HepG2 (cell line): ENCODE measurements around the gene MPPE1. TPM values are rescaled to one million over a fixed set of nuclear protein-coding genes. Genes with fewer than 3 reads are reported as not detected.

Source experiments
- ATF6 ChIP-seq: sonication (generic); formaldehyde crosslinking; conservative IDR thresholded peaks from 2 replicates; pipeline ENCODE4 v1.4.0; 2020; ENCODE audit warnings: missing genetic modification reagents
- BCL6 ChIP-seq: IDR thresholded peaks from 2 replicates; pipeline ENCODE4 v1.6.1; 2016; ENCODE audit warnings: missing genetic modification reagents, missing compliant biosample characterization
- EP300 ChIP-seq, 3 experiments: sonication (generic) in 1 of 3; formaldehyde crosslinking in 1 of 3; IDR thresholded peaks; 2 replicates each; pipeline versions ENCODE4 v1.5.1 to v1.6.1; 2011 to 2020; ENCODE audit warnings: low read depth in 2 of 3, low read length in 2 of 3, borderline replicate concordance in 1 of 3, improper control_type of control experiment in 1 of 3, mild to moderate bottlenecking in 1 of 3, missing genetic modification reagents in 1 of 3, moderate library complexity in 1 of 3
- FOXC1 ChIP-seq: sonication (generic); formaldehyde crosslinking; IDR thresholded peaks from 2 replicates; pipeline ENCODE4 v1.8.0; 2022; ENCODE audit warnings: mild to moderate bottlenecking, missing genetic modification reagents, borderline replicate concordance
- HHEX ChIP-seq: IDR thresholded peaks from 2 replicates; pipeline ENCODE4 v1.6.1; 2016; ENCODE audit warnings: control low read depth
- HMGA1 ChIP-seq: sonication (generic); formaldehyde crosslinking; conservative IDR thresholded peaks from 2 replicates; pipeline ENCODE4 v1.4.0; 2020; ENCODE audit warnings: missing genetic modification reagents
- HNRNPK ChIP-seq: fragments of 200-400 bp; formaldehyde crosslinking; IDR thresholded peaks from 2 replicates; pipeline ENCODE4 v1.6.1; 2018; ENCODE audit warnings: low read length, low read depth, moderate library complexity, mild to moderate bottlenecking; ENCODE audit not compliant: poor library complexity, severe bottlenecking
- NCOR1 ChIP-seq: fragments of 200-600 bp; sonication (generic); IDR thresholded peaks from 2 replicates; pipeline ENCODE4 v1.7.0; 2017; ENCODE audit warnings: antibody characterized with exemption, low read length, borderline replicate concordance
- NR0B2 ChIP-seq: sonication (generic); formaldehyde crosslinking; IDR thresholded peaks from 2 replicates; pipeline ENCODE4 v1.4.0; 2020; ENCODE audit warnings: mild to moderate bottlenecking, missing genetic modification reagents
- NR1H2 ChIP-seq: sonication (generic); formaldehyde crosslinking; IDR thresholded peaks from 2 replicates; pipeline ENCODE4 v1.8.1; 2022; ENCODE audit warnings: low read depth, missing genetic modification reagents, borderline replicate concordance
- RARA ChIP-seq: IDR thresholded peaks from 2 replicates; pipeline ENCODE4 v1.6.1; 2016; ENCODE audit warnings: missing genetic modification reagents, missing compliant biosample characterization
- RARG ChIP-seq: sonication (generic); formaldehyde crosslinking; IDR thresholded peaks from 2 replicates; pipeline ENCODE4 v1.4.0; 2020; ENCODE audit warnings: low read depth, mild to moderate bottlenecking, missing genetic modification reagents
- SP2 ChIP-seq: sonication (generic); formaldehyde crosslinking; IDR thresholded peaks from 2 replicates; pipeline ENCODE4 v1.5.1; 2020; ENCODE audit warnings: mild to moderate bottlenecking, missing genetic modification reagents
- SP5 ChIP-seq: IDR thresholded peaks from 2 replicates; pipeline ENCODE4 v1.6.1; 2016; ENCODE audit warnings: low read depth, borderline replicate concordance
- TBL1XR1 ChIP-seq: fragments of 150-350 bp; IDR thresholded peaks from 2 replicates; pipeline ENCODE4 v1.6.1; 2014; ENCODE audit warnings: borderline replicate concordance, low read length; ENCODE audit not compliant: partially characterized antibody
- TP53 ChIP-seq: sonication (generic); formaldehyde crosslinking; conservative IDR thresholded peaks from 2 replicates; pipeline ENCODE4 v1.4.0; 2020; ENCODE audit warnings: missing genetic modification reagents
- ZFAT ChIP-seq: sonication (generic); formaldehyde crosslinking; conservative IDR thresholded peaks from 2 replicates; pipeline ENCODE4 v1.8.1; 2023; ENCODE audit warnings: missing genetic modification reagents, inconsistent platforms
- ZNF24 ChIP-seq: fragments of 450-650 bp; IDR thresholded peaks from 2 replicates; pipeline ENCODE4 v1.6.1; 2017; ENCODE audit warnings: antibody characterized with exemption, mild to moderate bottlenecking
- ZNF274 ChIP-seq: sonication (generic); formaldehyde crosslinking; IDR thresholded peaks from 2 replicates; pipeline ENCODE4 v1.5.1; 2020; ENCODE audit warnings: mild to moderate bottlenecking, missing genetic modification reagents
- ZNF275 ChIP-seq: sonication (generic); formaldehyde crosslinking; IDR thresholded peaks from 2 replicates; pipeline ENCODE4 v1.8.0; 2022; ENCODE audit warnings: missing genetic modification reagents, mild to moderate bottlenecking, inconsistent platforms, borderline replicate concordance
- ZNF550 ChIP-seq: sonication (generic); formaldehyde crosslinking; IDR thresholded peaks from 2 replicates; pipeline ENCODE4 v1.4.0; 2020; ENCODE audit warnings: mild to moderate bottlenecking, missing genetic modification reagents, borderline replicate concordance
- ZNF598 ChIP-seq: sonication (generic); formaldehyde crosslinking; IDR thresholded peaks from 2 replicates; pipeline ENCODE4 v1.5.1; 2020; ENCODE audit warnings: mild to moderate bottlenecking, missing genetic modification reagents, borderline replicate concordance
- ZNF704 ChIP-seq: sonication (generic); formaldehyde crosslinking; IDR thresholded peaks from 2 replicates; pipeline ENCODE4 v1.8.1; 2023; ENCODE audit warnings: mild to moderate bottlenecking, inconsistent platforms, moderate library complexity, missing genetic modification reagents, borderline replicate concordance
- ZNF720 ChIP-seq: sonication (generic); formaldehyde crosslinking; IDR thresholded peaks from 2 replicates; pipeline ENCODE4 v1.4.0; 2020; ENCODE audit warnings: missing genetic modification reagents
- ZNF746 ChIP-seq: sonication (generic); formaldehyde crosslinking; IDR thresholded peaks from 2 replicates; pipeline ENCODE4 v1.8.0; 2022; ENCODE audit warnings: mild to moderate bottlenecking, missing genetic modification reagents
- polyA plus RNA-seq, 8 experiments: library from polyadenylated mRNA; depleted of rRNA in 3 of 8; stranded (reverse) in 7 of 8; unstranded in 1 of 8; fragments of >200 nt; fragmentation: Illumina TruSeq in 4 of 8; extraction: Trizol in 4 of 8; gene quantifications; 2 replicates each; pipeline versions ENCODE4 v1.2.1 to v1.2.3, GENCODE V29; 2011 to 2016; ENCODE audit warnings: low read depth in 4 of 8, missing spikeins in 1 of 8, mixed read lengths in 1 of 8; ENCODE audit not compliant: insufficient read depth in 1 of 8
- total RNA-seq, 5 experiments: library from RNA; depleted of rRNA; stranded (reverse); fragments of >200 nt; fragmentation: Illumina TruSeq; extraction: Trizol; gene quantifications; 2 replicates each; pipeline ENCODE4 v1.2.3, GENCODE V29; 2016; ENCODE audit warnings: low read depth in 1 of 5

The MPPE1 gene
- total and polyA plus RNA-seq, 2 of the 13 experiments (the other 11 are each of a cell fraction or from before 2014, with no cell fraction given), result 9.6 to 11.9 TPM

- no peak for TF ChIP-seq TBL1XR1
- TF ChIP-seq ZNF24, result no peak
- no peak for TF ChIP-seq ZNF704 (CRISPR knock-in tag)
- TF ChIP-seq HNRNPK, result no peak
- TF ChIP-seq ZFAT (CRISPR knock-in tag), result no peak
- TF ChIP-seq ZNF550 (CRISPR knock-in tag), result no peak
- peak in 1 of 2 experiments; percentile 87; a peak in 2 of 4 replicates for TF ChIP-seq EP300 (IDR thresholded peaks at IDR 0.05; ENCODE audit: low read depth in 2 of 2, low read length in 2 of 2)
- no peak for TF ChIP-seq EP300 (CRISPR knock-in tag; IDR thresholded peaks at IDR 0.05; ENCODE audit: borderline replicate concordance)
- peak; percentile 90; the same call in 1 of the 2 replicates for TF ChIP-seq ZNF746 (CRISPR knock-in tag)
- TF ChIP-seq RARA (CRISPR knock-in tag), result peak; percentile 63
- TF ChIP-seq FOXC1 (CRISPR knock-in tag), result no peak
- no peak for TF ChIP-seq NR0B2 (CRISPR knock-in tag)
- TF ChIP-seq ATF6 (CRISPR knock-in tag), result no peak
- no peak for TF ChIP-seq ZNF720 (CRISPR knock-in tag)
- TF ChIP-seq ZNF274 (CRISPR knock-in tag), result no peak
- no peak for TF ChIP-seq HMGA1 (CRISPR knock-in tag)
- TF ChIP-seq RARG (CRISPR knock-in tag), result no peak
- TF ChIP-seq BCL6 (CRISPR knock-in tag), result peak; percentile 75
- TF ChIP-seq SP5 (CRISPR knock-in tag), result 0 out of 2 replicates have a peak, but pooled peaks have one; percentile 18
- no peak for TF ChIP-seq NR1H2 (CRISPR knock-in tag)
- TF ChIP-seq SP2 (CRISPR knock-in tag), result no peak
- TF ChIP-seq HHEX (CRISPR knock-in tag), result no peak
- no peak for TF ChIP-seq NCOR1
- no peak for TF ChIP-seq TP53 (CRISPR knock-in tag)
- TF ChIP-seq ZNF598, result no peak
- TF ChIP-seq ZNF275 (CRISPR knock-in tag), result no peak
These were observed 47.3 kb upstream of the MPPE1 start (continued) for GRCh38 chr18:11955239-11956029.
